Measurements from ENCODE around the gene SMR3B. TPM values are rescaled to one million over a fixed set of nuclear protein-coding genes. Genes with fewer than 3 reads are reported as not detected.

SMR3B gene
- total RNA-seq (2021; ENCODE audit: unreplicated experiment) = not detected
- not detected for polyA plus RNA-seq (2012; ENCODE audit: insufficient read length)
- Bru-seq, nascent RNA = not detected
- not detected for BruChase-seq, experiment 1, labeled RNA remaining after a 2-hour chase
- not detected for BruChase-seq, experiment 2, labeled RNA remaining after a 6-hour chase
- long read RNA-seq = 0 reads

DNA sequence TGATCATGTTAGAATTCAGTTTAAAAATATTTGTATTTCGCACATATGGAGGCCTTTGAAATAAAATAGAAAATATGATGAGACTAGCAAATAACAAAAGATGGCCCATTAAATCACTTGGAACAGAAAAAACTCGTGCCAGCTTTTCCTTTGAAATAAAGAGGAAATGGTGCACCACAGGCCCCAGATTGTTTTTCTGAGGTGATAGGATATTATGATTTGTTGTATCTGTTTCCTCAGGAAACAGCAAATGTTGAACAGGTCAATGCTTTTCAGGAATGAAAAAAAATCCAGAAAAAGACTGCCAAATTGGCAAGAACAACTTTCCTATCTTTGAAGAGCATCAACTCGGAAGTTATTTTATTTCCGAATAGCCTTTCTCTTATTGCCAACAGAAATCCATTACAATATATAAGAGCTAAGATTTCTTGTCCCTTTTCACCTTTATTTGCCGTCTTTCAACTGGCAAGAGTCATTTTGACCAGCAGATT is at the start of gene SMR3B:
Gene SMR3B, plus strand, starts transcription at position 441 of the 491 bp plus-strand sequence. CDS start 1,380 bp downstream, outside the sequence.
- Histone ChIP-seq H3K4me3 (ENCODE audit: low read depth in 2 of 2, low read length in 2 of 2) (no peak within 1 kb of the TSS), H3K36me3 (ENCODE audit: control insufficient read depth, insufficient read depth, low read length) (no peaks in the 10 kb centered on the region), H3K9me3 (ENCODE audit: control insufficient read depth, insufficient read depth, low read depth, low read length) (no peaks in the 10 kb centered on the region), H3K4me1 (ENCODE audit: control insufficient read depth, insufficient read depth, low read length) (no peaks in the 10 kb centered on the region), H3K27me3 (ENCODE audit: control insufficient read depth, insufficient read depth, low read length) (no peaks in the 10 kb centered on the region), H3K27ac (ENCODE audit: low read length) (no peak within 1 kb of the TSS)
- DNase-seq (ENCODE audit: low read depth, low spot score) = no peak
- no TSS peak for BruUV-seq (replicated peaks)
- intact Hi-C loops (cut with micrococcal nuclease; ENCODE audit: unreplicated experiment) (no loop called here), in situ Hi-C loops (cut with HindIII; ENCODE audit: low pct_unique_long_range_greater_than_20kb, low sequenced_read_pairs) (no loop called here)
- CTCF ChIA-PET = no interaction called here
- ATAC-seq = no peak
- TF ChIP-seq POLR2AphosphoS5 (IDR thresholded peaks at IDR 0.05; ENCODE audit: low read depth, low read length) = no peak
- TF ChIP-seq, protein P1, sequence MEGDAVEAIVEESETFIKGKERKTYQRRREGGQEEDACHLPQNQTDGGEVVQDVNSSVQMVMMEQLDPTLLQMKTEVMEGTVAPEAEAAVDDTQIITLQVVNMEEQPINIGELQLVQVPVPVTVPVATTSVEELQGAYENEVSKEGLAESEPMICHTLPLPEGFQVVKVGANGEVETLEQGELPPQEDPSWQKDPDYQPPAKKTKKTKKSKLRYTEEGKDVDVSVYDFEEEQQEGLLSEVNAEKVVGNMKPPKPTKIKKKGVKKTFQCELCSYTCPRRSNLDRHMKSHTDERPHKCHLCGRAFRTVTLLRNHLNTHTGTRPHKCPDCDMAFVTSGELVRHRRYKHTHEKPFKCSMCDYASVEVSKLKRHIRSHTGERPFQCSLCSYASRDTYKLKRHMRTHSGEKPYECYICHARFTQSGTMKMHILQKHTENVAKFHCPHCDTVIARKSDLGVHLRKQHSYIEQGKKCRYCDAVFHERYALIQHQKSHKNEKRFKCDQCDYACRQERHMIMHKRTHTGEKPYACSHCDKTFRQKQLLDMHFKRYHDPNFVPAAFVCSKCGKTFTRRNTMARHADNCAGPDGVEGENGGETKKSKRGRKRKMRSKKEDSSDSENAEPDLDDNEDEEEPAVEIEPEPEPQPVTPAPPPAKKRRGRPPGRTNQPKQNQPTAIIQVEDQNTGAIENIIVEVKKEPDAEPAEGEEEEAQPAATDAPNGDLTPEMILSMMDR (IDR thresholded peaks at IDR 0.05) = no peak
- TF ChIP-seq TCF7L2 (IDR thresholded peaks at IDR 0.05; ENCODE audit: low read depth, low read length) = no peak
- TF ChIP-seq SIN3A (IDR thresholded peaks at IDR 0.05; ENCODE audit: borderline replicate concordance, insufficient read depth, low read depth, low read length) = no peak
- TF ChIP-seq, protein P2, sequence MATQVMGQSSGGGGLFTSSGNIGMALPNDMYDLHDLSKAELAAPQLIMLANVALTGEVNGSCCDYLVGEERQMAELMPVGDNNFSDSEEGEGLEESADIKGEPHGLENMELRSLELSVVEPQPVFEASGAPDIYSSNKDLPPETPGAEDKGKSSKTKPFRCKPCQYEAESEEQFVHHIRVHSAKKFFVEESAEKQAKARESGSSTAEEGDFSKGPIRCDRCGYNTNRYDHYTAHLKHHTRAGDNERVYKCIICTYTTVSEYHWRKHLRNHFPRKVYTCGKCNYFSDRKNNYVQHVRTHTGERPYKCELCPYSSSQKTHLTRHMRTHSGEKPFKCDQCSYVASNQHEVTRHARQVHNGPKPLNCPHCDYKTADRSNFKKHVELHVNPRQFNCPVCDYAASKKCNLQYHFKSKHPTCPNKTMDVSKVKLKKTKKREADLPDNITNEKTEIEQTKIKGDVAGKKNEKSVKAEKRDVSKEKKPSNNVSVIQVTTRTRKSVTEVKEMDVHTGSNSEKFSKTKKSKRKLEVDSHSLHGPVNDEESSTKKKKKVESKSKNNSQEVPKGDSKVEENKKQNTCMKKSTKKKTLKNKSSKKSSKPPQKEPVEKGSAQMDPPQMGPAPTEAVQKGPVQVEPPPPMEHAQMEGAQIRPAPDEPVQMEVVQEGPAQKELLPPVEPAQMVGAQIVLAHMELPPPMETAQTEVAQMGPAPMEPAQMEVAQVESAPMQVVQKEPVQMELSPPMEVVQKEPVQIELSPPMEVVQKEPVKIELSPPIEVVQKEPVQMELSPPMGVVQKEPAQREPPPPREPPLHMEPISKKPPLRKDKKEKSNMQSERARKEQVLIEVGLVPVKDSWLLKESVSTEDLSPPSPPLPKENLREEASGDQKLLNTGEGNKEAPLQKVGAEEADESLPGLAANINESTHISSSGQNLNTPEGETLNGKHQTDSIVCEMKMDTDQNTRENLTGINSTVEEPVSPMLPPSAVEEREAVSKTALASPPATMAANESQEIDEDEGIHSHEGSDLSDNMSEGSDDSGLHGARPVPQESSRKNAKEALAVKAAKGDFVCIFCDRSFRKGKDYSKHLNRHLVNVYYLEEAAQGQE (IDR thresholded peaks at IDR 0.05; ENCODE audit: insufficient read depth in 1 of 2, low read depth in 2 of 2, low read length in 1 of 2) = no peak
- POLR2A ChIA-PET = no interaction called here

DNA sequence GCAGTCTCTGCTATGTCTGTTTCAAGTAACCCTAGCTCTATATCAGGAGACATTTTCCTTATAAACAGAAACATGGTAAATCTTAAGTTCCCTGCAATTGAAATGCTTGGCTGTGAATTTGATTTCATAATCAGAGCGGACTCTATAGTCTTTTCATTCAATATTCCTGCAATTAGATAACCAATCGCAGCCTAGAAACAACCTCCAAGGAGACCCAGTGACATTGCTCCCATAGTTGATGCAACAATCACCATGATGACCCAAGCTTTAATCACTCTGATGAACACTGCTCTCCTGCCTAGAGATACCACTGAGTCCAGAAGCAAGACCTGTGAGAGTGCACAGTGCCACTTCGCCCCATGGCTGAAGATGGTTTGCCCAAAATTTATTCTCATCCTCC is 48.2 kb upstream of the SMR3B start, which contains the start of gene CABS1:
Gene CABS1, plus strand, starts transcription at position 301 of the 400 bp plus-strand sequence. Its CDS starts 59 bp downstream, at position 360.
- H3K4me3 ChIP-seq (ENCODE audit: low read depth in 2 of 2, low read length in 2 of 2) = no peak within 1 kb of the TSS
- ATAC-seq = no peak
- no TSS peak for BruUV-seq (replicated peaks)
- no peaks in the 10 kb centered on the region for H3K36me3 ChIP-seq (ENCODE audit: control insufficient read depth, insufficient read depth, low read length)
- H3K27ac ChIP-seq (ENCODE audit: low read length) = no peak within 1 kb of the TSS
- H3K9me3 ChIP-seq (ENCODE audit: control insufficient read depth, insufficient read depth, low read depth, low read length) = no peaks in the 10 kb centered on the region
- POLR2A ChIA-PET = no interaction called here
- H3K27me3 ChIP-seq (ENCODE audit: control insufficient read depth, insufficient read depth, low read length) = no peaks in the 10 kb centered on the region
- DNase-seq (ENCODE audit: low read depth, low spot score) = no peak
- CTCF ChIA-PET = no interaction called here
- in situ Hi-C loops (cut with HindIII; ENCODE audit: low pct_unique_long_range_greater_than_20kb, low sequenced_read_pairs) = no loop called here
- TF ChIP-seq POLR2AphosphoS5 (IDR thresholded peaks at IDR 0.05; ENCODE audit: low read depth, low read length) (no peak), TCF7L2 (IDR thresholded peaks at IDR 0.05; ENCODE audit: low read depth, low read length) (no peak), SIN3A (IDR thresholded peaks at IDR 0.05; ENCODE audit: borderline replicate concordance, insufficient read depth, low read depth, low read length) (no peak)
- TF ChIP-seq, protein P2 (IDR thresholded peaks at IDR 0.05; ENCODE audit: insufficient read depth in 1 of 2, low read depth in 2 of 2, low read length in 1 of 2) = no peak
- TF ChIP-seq, protein P1 (IDR thresholded peaks at IDR 0.05) = no peak
- H3K4me1 ChIP-seq (ENCODE audit: control insufficient read depth, insufficient read depth, low read length) = no peaks in the 10 kb centered on the region
- intact Hi-C loops (cut with micrococcal nuclease; ENCODE audit: unreplicated experiment) = no loop called here

Data from Panc1 (cell line).